ENCODE data around the gene GPC2.

DNA sequence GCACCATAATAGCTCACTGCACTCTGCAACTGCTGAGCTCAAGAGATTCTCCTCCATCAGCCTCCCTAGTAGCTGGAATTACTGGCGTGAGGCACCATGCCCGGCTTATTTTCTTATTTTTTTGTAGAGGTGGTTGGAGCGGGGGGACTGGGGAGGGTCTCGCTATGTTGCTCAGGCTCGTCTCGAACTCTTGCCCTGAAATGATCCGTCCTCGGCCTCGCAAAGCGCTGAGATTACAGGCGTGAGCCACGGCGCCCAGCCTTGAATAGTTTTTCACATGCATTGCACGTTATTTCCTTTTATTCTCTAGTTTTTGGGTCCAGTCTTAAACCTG, 29.0 kb downstream of the GPC2 start:
- TF ChIP-seq, protein P1, sequence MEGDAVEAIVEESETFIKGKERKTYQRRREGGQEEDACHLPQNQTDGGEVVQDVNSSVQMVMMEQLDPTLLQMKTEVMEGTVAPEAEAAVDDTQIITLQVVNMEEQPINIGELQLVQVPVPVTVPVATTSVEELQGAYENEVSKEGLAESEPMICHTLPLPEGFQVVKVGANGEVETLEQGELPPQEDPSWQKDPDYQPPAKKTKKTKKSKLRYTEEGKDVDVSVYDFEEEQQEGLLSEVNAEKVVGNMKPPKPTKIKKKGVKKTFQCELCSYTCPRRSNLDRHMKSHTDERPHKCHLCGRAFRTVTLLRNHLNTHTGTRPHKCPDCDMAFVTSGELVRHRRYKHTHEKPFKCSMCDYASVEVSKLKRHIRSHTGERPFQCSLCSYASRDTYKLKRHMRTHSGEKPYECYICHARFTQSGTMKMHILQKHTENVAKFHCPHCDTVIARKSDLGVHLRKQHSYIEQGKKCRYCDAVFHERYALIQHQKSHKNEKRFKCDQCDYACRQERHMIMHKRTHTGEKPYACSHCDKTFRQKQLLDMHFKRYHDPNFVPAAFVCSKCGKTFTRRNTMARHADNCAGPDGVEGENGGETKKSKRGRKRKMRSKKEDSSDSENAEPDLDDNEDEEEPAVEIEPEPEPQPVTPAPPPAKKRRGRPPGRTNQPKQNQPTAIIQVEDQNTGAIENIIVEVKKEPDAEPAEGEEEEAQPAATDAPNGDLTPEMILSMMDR (IDR thresholded peaks at IDR 0.05; ENCODE audit: borderline replicate concordance, extremely low read depth, low read length, poor library complexity, severe bottlenecking): no peak
- no peak for TF ChIP-seq EZH2 (IDR thresholded peaks at IDR 0.05; ENCODE audit: borderline replicate concordance, low read depth, low read length, severe bottlenecking)

All from DND-41 (cell line).